WTC11 (cell line): ENCODE results near the gene MIA2.

Source experiments
- CBFB ChIP-seq: sonication (generic); formaldehyde crosslinking; IDR thresholded peaks from 2 replicates; pipeline ENCODE4 v1.8.1; 2022; ENCODE audit warnings: mild to moderate bottlenecking, low read depth, missing genetic modification reagents
- CREM ChIP-seq: sonication (generic); formaldehyde crosslinking; IDR thresholded peaks from 2 replicates; pipeline ENCODE4 v1.8.1; 2022; ENCODE audit warnings: mild to moderate bottlenecking, missing genetic modification reagents, moderate library complexity
- E2F1 ChIP-seq: sonication (generic); formaldehyde crosslinking; IDR thresholded peaks from 2 replicates; pipeline ENCODE4 v1.8.0; 2022; ENCODE audit warnings: mild to moderate bottlenecking, missing genetic modification reagents
- FOXJ3 ChIP-seq: sonication (generic); formaldehyde crosslinking; IDR thresholded peaks from 2 replicates; pipeline ENCODE4 v1.9.0; 2021; ENCODE audit warnings: missing genetic modification reagents, mild to moderate bottlenecking, borderline replicate concordance
- HMGXB4 ChIP-seq: sonication (generic); formaldehyde crosslinking; IDR thresholded peaks from 2 replicates; pipeline ENCODE4 v1.8.1; 2023; ENCODE audit warnings: mild to moderate bottlenecking, moderate library complexity, missing genetic modification reagents
- MAX ChIP-seq: sonication (generic); formaldehyde crosslinking; IDR thresholded peaks from 2 replicates; pipeline ENCODE4 v1.8.0; 2022; ENCODE audit warnings: mild to moderate bottlenecking, missing genetic modification reagents
- NR1H2 ChIP-seq: sonication (generic); formaldehyde crosslinking; IDR thresholded peaks from 2 replicates; pipeline ENCODE4 v1.9.0; 2021; ENCODE audit warnings: mild to moderate bottlenecking, moderate library complexity, missing genetic modification reagents
- NR3C1 ChIP-seq: sonication (generic); formaldehyde crosslinking; conservative IDR thresholded peaks from 2 replicates; pipeline ENCODE4 v1.8.1; 2023; ENCODE audit warnings: low read depth, mild to moderate bottlenecking, missing genetic modification reagents
- SP1 ChIP-seq: sonication (generic); formaldehyde crosslinking; conservative IDR thresholded peaks from 2 replicates; pipeline ENCODE4 v1.8.1; 2022; ENCODE audit warnings: missing genetic modification reagents
- TEAD1 ChIP-seq: sonication (generic); formaldehyde crosslinking; IDR thresholded peaks from 2 replicates; pipeline ENCODE4 v1.8.0; 2022; ENCODE audit warnings: mild to moderate bottlenecking, missing genetic modification reagents
- TF ChIP-seq, protein P1 (sequence below): fragments of 200-600 bp; IDR thresholded peaks from 2 replicates; pipeline ENCODE4 v1.8.0; 2022; ENCODE audit warnings: antibody characterized with exemption
- TF ChIP-seq, protein P2 (sequence below): sonication (generic); formaldehyde crosslinking; IDR thresholded peaks from 2 replicates; pipeline ENCODE4 v1.8.1; 2023; ENCODE audit warnings: mild to moderate bottlenecking, missing genetic modification reagents, moderate library complexity

- TF ChIP-seq, protein P1, sequence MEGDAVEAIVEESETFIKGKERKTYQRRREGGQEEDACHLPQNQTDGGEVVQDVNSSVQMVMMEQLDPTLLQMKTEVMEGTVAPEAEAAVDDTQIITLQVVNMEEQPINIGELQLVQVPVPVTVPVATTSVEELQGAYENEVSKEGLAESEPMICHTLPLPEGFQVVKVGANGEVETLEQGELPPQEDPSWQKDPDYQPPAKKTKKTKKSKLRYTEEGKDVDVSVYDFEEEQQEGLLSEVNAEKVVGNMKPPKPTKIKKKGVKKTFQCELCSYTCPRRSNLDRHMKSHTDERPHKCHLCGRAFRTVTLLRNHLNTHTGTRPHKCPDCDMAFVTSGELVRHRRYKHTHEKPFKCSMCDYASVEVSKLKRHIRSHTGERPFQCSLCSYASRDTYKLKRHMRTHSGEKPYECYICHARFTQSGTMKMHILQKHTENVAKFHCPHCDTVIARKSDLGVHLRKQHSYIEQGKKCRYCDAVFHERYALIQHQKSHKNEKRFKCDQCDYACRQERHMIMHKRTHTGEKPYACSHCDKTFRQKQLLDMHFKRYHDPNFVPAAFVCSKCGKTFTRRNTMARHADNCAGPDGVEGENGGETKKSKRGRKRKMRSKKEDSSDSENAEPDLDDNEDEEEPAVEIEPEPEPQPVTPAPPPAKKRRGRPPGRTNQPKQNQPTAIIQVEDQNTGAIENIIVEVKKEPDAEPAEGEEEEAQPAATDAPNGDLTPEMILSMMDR, result no peak
- TF ChIP-seq NR3C1, result no peak
- no peak for TF ChIP-seq SP1 (CRISPR knock-in tag)
- TF ChIP-seq E2F1 (CRISPR knock-in tag), result no peak
- TF ChIP-seq TEAD1 (CRISPR knock-in tag), result no peak
- TF ChIP-seq MAX (CRISPR knock-in tag), result no peak
- TF ChIP-seq NR1H2, result no peak
- TF ChIP-seq CBFB, result no peak
- TF ChIP-seq CREM (CRISPR knock-in tag), result no peak
- no peak for TF ChIP-seq HMGXB4
- TF ChIP-seq, protein P2, sequence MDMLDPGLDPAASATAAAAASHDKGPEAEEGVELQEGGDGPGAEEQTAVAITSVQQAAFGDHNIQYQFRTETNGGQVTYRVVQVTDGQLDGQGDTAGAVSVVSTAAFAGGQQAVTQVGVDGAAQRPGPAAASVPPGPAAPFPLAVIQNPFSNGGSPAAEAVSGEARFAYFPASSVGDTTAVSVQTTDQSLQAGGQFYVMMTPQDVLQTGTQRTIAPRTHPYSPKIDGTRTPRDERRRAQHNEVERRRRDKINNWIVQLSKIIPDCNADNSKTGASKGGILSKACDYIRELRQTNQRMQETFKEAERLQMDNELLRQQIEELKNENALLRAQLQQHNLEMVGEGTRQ (CRISPR knock-in tag), result no peak
- no peak for TF ChIP-seq FOXJ3
Observed at GRCh38 chr14:39428118-39428517, 194.4 kb downstream of the MIA2 start.
